ENCODE data around the gene CPXM2.

Gene CPXM2

DNA sequence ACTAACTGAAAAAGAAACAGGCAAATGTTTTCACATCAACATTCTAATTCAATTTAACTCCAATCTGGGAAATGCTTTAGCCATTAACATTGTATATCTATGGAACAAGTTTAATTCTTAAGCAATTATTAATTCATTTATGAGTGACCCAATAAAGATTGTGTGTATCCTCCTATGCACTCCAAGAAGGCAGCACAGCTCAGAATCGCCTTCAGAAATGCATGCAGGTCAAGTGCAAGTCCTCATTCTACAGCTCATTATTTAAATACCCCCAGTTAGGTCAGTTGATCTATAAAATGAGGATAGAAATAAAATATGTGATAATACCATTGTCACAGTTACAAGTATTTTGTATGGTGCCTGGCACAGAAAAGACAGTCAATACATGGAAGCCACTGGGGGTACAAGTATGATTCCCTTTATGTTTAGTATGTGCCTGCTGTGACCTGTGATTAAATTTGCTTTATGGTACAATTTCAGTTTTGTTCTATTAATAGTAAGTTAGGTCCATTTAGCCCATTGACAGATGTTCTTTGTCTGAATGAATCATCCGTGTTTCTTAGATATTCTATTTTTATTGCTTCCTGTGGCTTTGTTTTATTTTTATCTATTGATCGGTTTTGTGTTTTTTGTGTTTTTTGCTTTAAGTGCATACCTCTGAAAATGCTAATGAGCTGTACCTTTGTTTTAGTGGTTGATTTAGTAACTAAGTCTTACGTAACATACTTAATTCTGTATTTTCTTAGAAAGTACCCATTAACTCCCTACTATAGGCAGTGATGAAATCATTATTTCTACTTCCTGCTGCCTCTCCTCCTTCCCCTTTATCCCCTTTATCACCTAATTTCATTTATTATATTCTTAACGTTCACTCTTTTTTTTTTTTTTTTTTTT, 42.8 kb downstream of the CPXM2 start:
- ChIA-PET POLR2A (ENCODE audit: low non-redundant PET) (no interaction called here), CTCF (no interaction called here)
- no peak for DNase-seq (ENCODE audit: low spot score)
- TF ChIP-seq, protein P1, sequence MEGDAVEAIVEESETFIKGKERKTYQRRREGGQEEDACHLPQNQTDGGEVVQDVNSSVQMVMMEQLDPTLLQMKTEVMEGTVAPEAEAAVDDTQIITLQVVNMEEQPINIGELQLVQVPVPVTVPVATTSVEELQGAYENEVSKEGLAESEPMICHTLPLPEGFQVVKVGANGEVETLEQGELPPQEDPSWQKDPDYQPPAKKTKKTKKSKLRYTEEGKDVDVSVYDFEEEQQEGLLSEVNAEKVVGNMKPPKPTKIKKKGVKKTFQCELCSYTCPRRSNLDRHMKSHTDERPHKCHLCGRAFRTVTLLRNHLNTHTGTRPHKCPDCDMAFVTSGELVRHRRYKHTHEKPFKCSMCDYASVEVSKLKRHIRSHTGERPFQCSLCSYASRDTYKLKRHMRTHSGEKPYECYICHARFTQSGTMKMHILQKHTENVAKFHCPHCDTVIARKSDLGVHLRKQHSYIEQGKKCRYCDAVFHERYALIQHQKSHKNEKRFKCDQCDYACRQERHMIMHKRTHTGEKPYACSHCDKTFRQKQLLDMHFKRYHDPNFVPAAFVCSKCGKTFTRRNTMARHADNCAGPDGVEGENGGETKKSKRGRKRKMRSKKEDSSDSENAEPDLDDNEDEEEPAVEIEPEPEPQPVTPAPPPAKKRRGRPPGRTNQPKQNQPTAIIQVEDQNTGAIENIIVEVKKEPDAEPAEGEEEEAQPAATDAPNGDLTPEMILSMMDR (conservative IDR thresholded peaks at IDR 0.05; ENCODE audit: low read depth): no peak
- no peak overlapping the region for H3K27ac ChIP-seq

DNA sequence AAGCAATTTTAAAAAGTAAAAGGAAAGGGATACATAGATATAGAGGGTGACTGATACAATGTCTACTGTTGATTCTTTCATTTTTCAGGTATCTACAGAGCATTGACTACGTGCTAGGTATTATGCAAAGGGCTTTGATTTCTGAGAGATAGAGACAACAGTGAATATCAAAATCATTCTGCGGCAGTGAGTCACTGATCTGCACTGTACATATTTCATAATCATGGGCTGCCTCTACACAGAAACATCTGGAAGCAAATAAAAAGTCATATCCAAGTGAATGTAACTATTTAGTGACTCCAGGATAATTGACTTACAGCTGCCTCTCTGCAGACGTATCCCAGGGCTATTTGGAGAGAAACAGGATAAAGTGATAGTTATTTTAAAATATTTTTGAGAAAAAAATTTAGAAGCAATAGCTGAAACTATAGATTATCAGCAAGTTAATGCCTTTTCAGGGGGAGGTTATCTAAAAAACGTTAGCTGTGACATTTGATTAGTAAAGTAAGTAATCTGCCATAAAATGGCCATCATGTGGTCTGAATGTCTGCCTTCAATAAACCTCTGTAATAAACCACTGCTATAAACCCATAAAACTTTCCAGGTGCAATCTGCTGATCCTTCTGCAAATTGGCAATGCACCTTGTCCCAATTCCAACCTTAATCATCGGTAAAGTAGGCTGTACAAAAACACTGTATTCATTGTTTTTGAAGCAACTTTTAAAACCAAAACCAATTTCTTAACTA, 43.7 kb downstream of the CPXM2 start:
- DNase-seq (ENCODE audit: low spot score): peak; percentile 84
- ChIA-PET CTCF (interaction anchor here (0.7 kb wide), 1 partner anchor 29 kb away, joined by 3 read pairs; no protein-coding TSS in a partner anchor), POLR2A (ENCODE audit: low non-redundant PET) (no interaction called here)
- H3K27ac ChIP-seq: no peak overlapping the region; the same call in 1 of the 2 replicates
- TF ChIP-seq, protein P1 (conservative IDR thresholded peaks at IDR 0.05; ENCODE audit: low read depth): no peak

DNA sequence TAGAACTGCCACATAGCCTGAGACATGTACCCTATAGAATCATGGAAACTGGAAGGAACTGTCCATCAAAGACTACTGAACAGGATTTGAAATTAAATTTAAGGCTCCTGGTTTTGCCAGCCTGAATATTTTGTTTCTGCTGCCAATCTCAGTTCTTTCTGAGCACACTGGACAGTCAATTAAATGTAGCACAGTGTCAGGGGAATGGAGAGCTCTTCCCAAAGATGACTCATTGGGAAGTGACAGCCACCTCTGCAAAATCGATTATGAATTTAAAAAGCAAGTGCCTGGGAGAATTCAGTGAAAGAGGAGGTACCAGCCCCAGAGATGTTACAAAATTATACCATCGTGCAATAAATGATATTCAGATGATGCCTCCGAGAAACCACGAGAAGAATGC, 47.8 kb downstream of the CPXM2 start:
- ChIA-PET POLR2A (ENCODE audit: low non-redundant PET) (no interaction called here), CTCF (no interaction called here)
- DNase-seq (ENCODE audit: low spot score): no peak

DNA sequence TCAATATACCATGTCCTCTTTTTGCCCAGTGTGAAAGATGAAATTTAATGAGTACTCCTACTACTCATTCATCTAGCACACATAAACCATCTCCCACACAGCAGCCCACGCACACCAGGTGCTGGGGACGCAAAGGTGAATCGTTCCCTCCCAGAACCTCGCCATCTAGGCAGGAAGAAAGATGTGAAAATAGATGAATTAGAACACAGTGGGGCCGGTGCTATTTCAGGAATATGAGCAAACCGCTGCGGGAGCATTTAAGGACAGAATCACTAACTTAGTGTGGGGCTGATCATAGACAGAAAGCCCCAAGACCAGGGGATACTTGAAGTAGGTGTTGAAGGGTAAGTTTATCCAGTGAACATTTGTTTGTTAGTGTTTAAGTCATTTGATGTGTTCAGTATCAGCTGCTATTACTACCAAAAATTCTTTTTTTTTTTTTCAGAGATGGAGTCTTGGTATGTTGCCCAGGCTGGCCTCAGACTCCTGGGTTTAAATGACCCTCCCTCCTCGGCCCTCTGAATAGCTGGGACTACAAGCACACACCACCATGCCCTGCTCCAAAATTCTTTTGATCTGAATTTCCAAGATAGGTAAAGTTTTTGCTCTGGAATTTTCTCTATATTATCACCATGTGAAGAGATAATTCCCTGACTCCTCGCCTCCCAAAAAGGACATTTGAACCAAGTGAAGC, 48.8 kb downstream of the CPXM2 start:
- DNase-seq (ENCODE audit: low spot score): no peak
- TF ChIP-seq, protein P1 (conservative IDR thresholded peaks at IDR 0.05; ENCODE audit: low read depth): no peak
- H3K27ac ChIP-seq: no peak overlapping the region
- CTCF ChIA-PET: no interaction called here
- POLR2A ChIA-PET (ENCODE audit: low non-redundant PET): no interaction called here

More for the DNA sequence above, 47.8 kb downstream of the CPXM2 start:
- TF ChIP-seq, protein P1 (conservative IDR thresholded peaks at IDR 0.05; ENCODE audit: low read depth): no peak
- no peak overlapping the region for H3K27ac ChIP-seq

DNA sequence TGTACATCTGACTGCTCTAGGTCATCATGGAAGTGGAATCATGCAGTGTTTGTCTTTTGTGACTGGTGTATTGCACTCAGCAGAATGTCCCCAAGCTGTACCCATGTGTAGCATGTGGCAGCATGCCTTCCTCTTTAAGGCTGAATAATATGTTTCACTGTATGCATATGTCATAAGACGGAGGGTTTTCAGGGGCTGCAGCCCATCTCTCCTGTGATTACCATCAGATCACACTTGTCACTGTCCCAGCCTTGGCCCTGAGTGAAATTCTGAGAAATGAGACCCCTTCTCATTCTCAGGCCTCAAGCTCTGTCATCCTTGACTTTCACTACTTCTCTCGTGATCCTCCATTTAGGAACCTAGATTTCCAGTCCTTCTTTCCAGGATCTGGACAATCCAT, 50.0 kb downstream of the CPXM2 start:
- ChIA-PET CTCF (interaction anchor here (0.6 kb wide), 1 partner anchor 798 kb away, joined by 3 read pairs; no protein-coding TSS in a partner anchor), POLR2A (ENCODE audit: low non-redundant PET) (no interaction called here)
- TF ChIP-seq, protein P1 (conservative IDR thresholded peaks at IDR 0.05; ENCODE audit: low read depth): no peak
- H3K27ac ChIP-seq: no peak overlapping the region
- DNase-seq (ENCODE audit: low spot score): no peak

DNA sequence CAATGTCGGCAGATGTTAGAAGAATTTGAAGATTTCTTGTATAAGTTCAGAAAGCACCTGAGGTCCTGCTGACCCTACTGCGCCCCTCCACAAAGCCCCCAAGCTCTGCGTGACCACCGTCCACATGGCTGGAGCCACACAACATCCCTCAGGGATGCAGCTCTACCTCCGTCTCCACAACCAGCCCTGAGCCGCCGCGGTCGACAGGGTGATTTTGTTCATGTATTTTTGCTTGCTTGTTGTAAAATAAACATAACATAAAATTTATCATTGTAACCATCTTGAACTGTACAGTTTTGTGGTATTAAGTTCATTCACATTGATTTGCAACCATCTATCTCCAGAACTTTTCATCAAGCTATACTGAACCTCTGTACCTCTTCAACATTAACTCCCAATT, 50.5 kb downstream of the CPXM2 start:
- no peak overlapping the region for H3K27ac ChIP-seq
- CTCF ChIA-PET: interaction anchor here (0.6 kb wide), 1 partner anchor 798 kb away, joined by 3 read pairs; no protein-coding TSS in a partner anchor
- TF ChIP-seq, protein P1 (conservative IDR thresholded peaks at IDR 0.05; ENCODE audit: low read depth): no peak
- POLR2A ChIA-PET (ENCODE audit: low non-redundant PET): no interaction called here
- DNase-seq (ENCODE audit: low spot score): no peak

All from RWPE1 (cell line).